ENCODE data around the gene STEEP1.

- TF ChIP-seq CTCF (IDR thresholded peaks at IDR 0.05) (no peak), POLR2AphosphoS5 (IDR thresholded peaks at IDR 0.05; ENCODE audit: low read depth, low read length) (no peak), REST (IDR thresholded peaks at IDR 0.05; ENCODE audit: insufficient read depth in 1 of 2, low read depth in 2 of 2, low read length in 1 of 2) (no peak), TCF7L2 (IDR thresholded peaks at IDR 0.05; ENCODE audit: low read depth, low read length) (no peak)
Measured at GRCh38 chrX:119497185-119497584, 68.0 kb downstream of the STEEP1 start.
